ENCODE measurements around the gene SUPV3L1. TPM values are rescaled to one million over a fixed set of nuclear protein-coding genes. Genes with fewer than 3 reads are reported as not detected.

The SUPV3L1 gene
- total and polyA plus RNA-seq, 12 donors, result 23.8 to 139 (median 38.0) TPM

DNA sequence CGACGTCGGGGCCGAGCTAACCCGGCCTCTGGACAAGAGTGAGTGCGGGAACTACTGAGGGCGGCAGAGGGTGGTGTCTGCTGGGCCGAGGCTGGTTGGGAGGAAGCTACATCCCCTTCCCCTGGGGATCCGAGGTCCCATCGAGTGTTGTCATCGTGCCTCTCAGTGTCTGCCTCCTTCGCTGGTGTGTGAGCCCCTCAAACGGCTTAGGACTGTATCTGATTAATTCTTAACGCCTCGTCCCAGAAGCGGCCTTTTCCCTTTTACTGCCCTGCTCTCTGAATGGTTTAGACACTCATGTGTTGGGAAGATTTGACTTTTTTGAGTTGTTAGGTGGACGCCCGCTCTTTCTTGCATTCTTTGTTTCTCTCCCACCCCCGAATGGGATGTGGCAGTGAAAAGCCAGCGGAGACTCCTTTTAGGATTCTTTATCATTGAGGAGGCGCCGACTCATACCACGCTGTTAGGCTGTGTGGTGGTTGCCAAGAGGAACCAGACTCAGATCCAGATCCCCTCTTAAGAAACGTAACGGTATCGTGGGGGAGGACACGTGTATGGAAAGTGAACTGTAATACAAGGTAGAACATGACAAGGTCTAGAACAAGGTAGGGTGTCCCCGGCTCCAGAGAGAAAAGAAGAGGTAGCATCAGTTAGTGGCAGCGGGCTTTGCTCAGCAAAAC is 631 bp downstream of the SUPV3L1 start:
- no peaks in the 10 kb centered on the region for H3K9me3 ChIP-seq
- intact Hi-C loops (cut with DNase I), result loop anchor here in 2 of 10 donors (5.0 to 10.0 kb wide), 2 partner anchors 58 to 186 kb away; partner anchors contain the start of gene VPS26A (in 1 of the 2)
- peak overlapping the region; percentile 80 to 95 (median 92) for H3K27ac ChIP-seq
- peak overlapping the region; percentile 60 to 98 (median 85) for H3K4me3 ChIP-seq
- H3K36me3 ChIP-seq, result peaks cover 0 to 32% (median 0%) of the 10 kb centered on the region in 9 donors
- peak in 2 of 8 donors; percentile 7 to 14 for ATAC-seq
- 3% methylated on average over 29 of the region's 29 CpGs for WGBS, 2 donors
- TF ChIP-seq, protein P1, sequence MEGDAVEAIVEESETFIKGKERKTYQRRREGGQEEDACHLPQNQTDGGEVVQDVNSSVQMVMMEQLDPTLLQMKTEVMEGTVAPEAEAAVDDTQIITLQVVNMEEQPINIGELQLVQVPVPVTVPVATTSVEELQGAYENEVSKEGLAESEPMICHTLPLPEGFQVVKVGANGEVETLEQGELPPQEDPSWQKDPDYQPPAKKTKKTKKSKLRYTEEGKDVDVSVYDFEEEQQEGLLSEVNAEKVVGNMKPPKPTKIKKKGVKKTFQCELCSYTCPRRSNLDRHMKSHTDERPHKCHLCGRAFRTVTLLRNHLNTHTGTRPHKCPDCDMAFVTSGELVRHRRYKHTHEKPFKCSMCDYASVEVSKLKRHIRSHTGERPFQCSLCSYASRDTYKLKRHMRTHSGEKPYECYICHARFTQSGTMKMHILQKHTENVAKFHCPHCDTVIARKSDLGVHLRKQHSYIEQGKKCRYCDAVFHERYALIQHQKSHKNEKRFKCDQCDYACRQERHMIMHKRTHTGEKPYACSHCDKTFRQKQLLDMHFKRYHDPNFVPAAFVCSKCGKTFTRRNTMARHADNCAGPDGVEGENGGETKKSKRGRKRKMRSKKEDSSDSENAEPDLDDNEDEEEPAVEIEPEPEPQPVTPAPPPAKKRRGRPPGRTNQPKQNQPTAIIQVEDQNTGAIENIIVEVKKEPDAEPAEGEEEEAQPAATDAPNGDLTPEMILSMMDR (IDR thresholded peaks at IDR 0.05), result no peak
- peaks cover 0 to 36% (median 27%) of the 10 kb centered on the region in 9 donors for H3K4me1 ChIP-seq
- no peak for DNase-seq
- no peaks in the 10 kb centered on the region for H3K27me3 ChIP-seq

DNA sequence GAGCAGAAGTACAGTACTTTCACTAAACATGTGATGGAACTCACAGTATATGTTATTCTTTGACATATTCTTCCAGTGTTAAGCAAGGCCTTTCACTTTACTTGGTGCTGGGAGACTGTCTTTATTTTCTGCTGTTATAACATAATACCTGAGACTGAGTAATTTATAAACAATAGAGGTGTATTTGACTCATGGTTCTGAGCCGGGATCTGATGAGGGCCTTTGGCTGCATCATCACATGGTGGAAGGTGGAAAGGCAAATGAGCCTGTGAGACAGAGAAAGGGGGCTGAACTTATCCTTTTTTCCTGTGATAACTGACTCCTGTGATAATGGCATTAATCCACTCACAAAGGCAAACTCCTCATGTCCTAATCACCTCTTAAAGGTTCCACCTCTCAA is 1.4 kb downstream of the SUPV3L1 start:
- peak overlapping the region in 9 of 10 donors; percentile 60 to 98 (median 84) for H3K4me3 ChIP-seq
- peaks cover 0 to 40% (median 0%) of the 10 kb centered on the region in 9 donors for H3K36me3 ChIP-seq
- 64 to 65% methylated on average over 1 of the region's 1 CpG for WGBS, 2 donors
- H3K27me3 ChIP-seq, result no peaks in the 10 kb centered on the region
- H3K9me3 ChIP-seq, result no peaks in the 10 kb centered on the region
- intact Hi-C loops (cut with DNase I), result loop anchor here in 2 of 10 donors (5.0 to 10.0 kb wide), 2 partner anchors 59 to 187 kb away; partner anchors contain the start of gene VPS26A (in 1 of the 2)
- H3K27ac ChIP-seq, result no peak overlapping the region
- TF ChIP-seq, protein P1 (IDR thresholded peaks at IDR 0.05), result no peak
- peaks cover 0 to 36% (median 27%) of the 10 kb centered on the region in 9 donors for H3K4me1 ChIP-seq
- no peak for DNase-seq
- ATAC-seq, result no peak

DNA sequence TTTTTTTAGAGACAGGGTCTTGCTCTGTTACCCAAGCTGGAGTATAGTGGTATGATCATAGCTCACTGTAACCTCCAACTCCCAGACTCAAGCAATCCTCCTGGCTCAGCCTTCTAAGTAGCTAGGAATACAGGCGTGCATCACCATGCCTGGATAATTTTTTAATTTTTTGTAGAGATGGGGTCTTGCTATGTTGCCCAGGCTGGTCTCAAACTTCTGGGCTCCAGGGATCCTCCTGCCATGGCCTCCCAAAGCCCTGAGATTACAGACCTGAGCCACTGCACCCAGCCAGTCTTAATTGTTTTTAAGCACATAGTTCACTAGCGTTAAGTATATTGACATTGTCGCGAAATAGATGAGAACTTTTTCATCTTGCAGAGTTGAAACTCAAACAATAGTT is 2.0 kb downstream of the SUPV3L1 start:
- peaks cover 0 to 36% (median 27%) of the 10 kb centered on the region in 9 donors for H3K4me1 ChIP-seq
- peaks cover 0 to 45% (median 0%) of the 10 kb centered on the region in 9 donors for H3K36me3 ChIP-seq
- H3K27ac ChIP-seq, result no peak overlapping the region
- ATAC-seq (no peak), DNase-seq (no peak)
- intact Hi-C loops (cut with DNase I), result loop anchor here in 2 of 10 donors (5.0 to 10.0 kb wide), 2 partner anchors 60 to 187 kb away; partner anchors contain the start of gene VPS26A (in 1 of the 2)
- no peaks in the 10 kb centered on the region for H3K9me3 ChIP-seq
- H3K27me3 ChIP-seq, result no peaks in the 10 kb centered on the region
- TF ChIP-seq, protein P1 (IDR thresholded peaks at IDR 0.05), result no peak
- WGBS, 2 donors, result 88 to 93% methylated on average over 4 of the region's 4 CpGs
- no peak overlapping the region for H3K4me3 ChIP-seq

DNA sequence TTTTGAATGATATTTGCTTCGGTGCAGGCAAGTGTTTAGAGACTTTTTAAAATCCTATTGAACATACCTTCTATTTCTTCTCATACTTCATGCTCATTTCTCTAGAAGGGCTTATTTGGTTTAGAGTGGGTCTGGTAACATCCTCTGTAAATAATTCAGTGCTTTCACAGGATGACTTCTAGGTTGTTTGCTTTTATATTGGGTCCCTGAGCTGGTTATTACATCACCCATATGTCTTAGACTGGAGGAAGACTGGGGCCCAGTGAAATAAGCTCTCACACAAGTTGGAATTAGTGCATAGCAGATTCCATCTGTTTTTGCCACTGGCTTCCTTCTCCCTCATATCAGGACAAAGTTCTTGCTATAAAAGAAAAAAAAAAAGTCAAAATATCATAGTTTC is 6.5 kb downstream of the SUPV3L1 start:
- ATAC-seq (no peak), DNase-seq (no peak)
- Histone ChIP-seq H3K27ac (no peak overlapping the region), H3K4me3 (no peak overlapping the region), H3K27me3 (no peaks in the 10 kb centered on the region), H3K9me3 (no peaks in the 10 kb centered on the region), H3K36me3 (peaks cover 0 to 90% (median 22%) of the 10 kb centered on the region in 9 donors), H3K4me1 (peaks cover 0 to 22% (median 13%) of the 10 kb centered on the region in 9 donors)
- 93 to 97% methylated on average over 1 of the region's 1 CpG for WGBS, 2 donors
- TF ChIP-seq, protein P1 (IDR thresholded peaks at IDR 0.05), result no peak
- intact Hi-C loops (cut with DNase I), result loop anchor here in 1 of 10 donors (10.0 kb wide), 1 partner anchor 192 kb away; no protein-coding TSS in a partner anchor
